DMS79 treated with DMSO at 0.1 percent for 48 hours (cell line): ENCODE measurements around the gene NAB2.
"Not testable (repeated sequence)": the region's sequence is repeated elsewhere in the genome, so short reads cannot be mapped to it uniquely, and the experiment has no call there.

Experiments used
- DNase-seq: peaks from one replicate; lab custom pipeline; 2025; lab: John Stamatoyannopoulos, UW

The NAB2 gene, protein sequence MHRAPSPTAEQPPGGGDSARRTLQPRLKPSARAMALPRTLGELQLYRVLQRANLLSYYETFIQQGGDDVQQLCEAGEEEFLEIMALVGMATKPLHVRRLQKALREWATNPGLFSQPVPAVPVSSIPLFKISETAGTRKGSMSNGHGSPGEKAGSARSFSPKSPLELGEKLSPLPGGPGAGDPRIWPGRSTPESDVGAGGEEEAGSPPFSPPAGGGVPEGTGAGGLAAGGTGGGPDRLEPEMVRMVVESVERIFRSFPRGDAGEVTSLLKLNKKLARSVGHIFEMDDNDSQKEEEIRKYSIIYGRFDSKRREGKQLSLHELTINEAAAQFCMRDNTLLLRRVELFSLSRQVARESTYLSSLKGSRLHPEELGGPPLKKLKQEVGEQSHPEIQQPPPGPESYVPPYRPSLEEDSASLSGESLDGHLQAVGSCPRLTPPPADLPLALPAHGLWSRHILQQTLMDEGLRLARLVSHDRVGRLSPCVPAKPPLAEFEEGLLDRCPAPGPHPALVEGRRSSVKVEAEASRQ

DNA sequence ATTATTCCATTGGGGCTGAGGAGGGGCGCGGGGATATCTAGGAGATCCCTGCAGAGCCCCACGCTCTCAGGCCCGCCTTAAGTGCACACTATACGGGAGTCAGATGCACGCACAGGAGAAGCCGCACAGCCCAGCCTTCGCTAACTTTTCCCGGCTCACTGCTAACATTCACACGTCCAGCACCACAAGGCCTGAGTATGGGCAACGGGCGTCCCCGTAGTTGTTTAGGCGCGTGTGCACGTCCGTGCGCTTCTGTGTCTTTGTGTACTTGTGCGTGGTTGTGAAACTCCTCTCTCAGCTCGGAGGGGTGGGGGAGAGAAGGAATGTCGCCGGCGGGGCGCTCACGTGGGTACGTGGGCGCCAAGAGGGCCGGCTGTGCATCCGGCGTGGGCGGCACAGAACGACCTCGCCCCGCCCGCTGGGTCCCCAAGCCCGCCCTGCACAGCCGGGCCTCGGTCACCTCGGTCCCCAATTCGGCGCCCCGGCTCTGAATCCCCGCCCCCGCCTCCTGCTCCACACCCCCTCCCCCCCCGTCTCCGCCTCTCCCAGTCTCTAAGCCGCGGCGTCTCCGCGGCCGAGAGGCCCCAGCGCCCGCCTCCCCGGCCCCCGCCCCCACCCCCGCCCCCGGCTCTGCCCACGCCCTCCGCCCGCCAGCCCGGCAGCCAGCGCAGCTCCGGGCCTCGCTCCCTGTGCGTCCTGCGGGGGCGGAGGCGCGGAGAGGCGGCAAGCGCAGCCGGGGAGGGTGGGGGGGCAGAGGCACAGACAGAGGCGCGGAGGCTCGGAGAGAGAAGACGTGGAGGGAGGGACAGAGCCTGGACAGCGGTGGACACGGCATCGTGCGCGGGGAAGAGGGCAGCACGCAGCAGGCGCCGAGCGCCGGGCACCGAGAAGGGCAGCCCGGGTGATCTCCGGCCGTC, at the start of gene NAB2:
Gene NAB2 (plus strand): TSS at position 761 of the 917 bp plus-strand sequence. CDS start 158 bp downstream, outside the sequence.
- DNase-seq: peak; percentile 36

GRCh38 chr12:57040211-57040610, 48.7 kb upstream of the NAB2 start:
- no peak for DNase-seq

DNA sequence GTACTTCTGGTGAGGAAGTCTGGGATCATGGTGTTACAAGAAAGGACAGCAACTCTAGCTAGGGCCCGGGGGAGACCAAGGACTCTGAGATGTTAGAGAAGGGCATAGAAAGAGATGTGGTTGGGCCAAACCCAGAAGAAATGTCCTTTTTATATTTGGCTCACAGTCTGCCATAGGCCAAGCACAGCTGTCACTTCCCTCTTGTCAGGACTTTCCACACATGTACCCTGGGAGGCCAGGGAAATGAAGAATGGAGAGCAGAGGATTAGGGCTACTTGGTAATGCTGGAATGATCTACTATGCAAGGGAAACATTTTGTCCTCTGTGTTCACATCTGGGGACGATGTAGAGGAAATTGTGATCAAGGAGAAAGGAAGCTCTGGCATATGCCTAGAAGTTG, 48.2 kb upstream of the NAB2 start:
- DNase-seq: no peak

- no peak for DNase-seq
Measured at GRCh38 chr12:57042695-57043094, 46.2 kb upstream of the NAB2 start.

- no peak for DNase-seq
Measured at GRCh38 chr12:57044468-57044867, 44.4 kb upstream of the NAB2 start.

DNA sequence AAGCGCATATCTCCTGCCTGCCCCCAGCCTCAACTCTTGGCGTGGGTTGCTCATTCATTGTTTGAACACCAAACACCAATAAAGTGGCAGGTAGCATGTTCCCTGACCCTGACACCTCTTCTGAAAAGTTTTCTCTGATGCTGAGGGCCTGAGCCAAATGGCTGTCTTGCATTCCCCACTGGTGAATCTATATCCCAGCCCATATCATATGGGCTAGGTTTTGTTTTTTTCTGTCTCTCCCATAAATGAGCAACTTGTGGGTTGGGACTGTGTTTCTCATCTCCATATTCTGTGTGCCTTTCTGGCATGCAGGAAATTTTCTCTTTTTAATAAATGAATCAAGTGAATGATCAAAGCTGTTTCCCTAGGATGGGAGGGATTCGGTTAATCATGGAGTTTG, 44.0 kb upstream of the NAB2 start:
- DNase-seq: no peak

DNA sequence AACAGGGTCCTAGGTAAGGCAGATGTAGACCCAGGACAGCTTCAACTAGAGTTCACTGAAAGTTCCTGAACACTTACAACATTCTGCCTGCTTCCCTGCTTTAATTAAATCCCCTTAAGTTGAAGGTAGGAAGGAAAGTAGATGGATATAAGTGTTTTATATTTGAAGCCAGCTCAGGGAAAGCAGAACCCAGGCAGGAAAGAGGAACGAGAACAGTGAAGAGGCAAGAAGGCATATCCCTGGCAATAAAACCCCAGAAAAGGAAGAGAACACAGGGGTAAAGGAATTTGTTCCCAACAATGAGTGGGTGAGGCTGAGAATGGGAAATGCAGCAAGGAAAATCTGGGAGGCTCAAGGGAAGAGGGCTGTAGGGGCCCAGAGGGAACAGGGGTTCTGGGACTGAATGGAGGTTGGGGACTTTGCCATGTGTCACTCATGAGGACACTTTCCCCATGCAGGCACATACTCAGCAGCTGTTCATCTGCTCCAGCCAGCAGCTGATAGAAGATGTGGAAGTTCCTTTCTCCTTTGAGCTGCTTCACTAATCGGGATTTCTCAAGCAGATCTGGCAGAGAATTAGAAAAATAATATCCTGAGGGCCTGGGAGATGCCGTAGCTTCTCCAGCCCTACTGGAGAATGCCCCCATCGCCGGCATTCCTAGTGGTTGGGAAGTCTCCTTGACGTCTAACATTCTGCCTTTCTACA, 42.7 kb upstream of the NAB2 start:
- DNase-seq: no peak

DNA sequence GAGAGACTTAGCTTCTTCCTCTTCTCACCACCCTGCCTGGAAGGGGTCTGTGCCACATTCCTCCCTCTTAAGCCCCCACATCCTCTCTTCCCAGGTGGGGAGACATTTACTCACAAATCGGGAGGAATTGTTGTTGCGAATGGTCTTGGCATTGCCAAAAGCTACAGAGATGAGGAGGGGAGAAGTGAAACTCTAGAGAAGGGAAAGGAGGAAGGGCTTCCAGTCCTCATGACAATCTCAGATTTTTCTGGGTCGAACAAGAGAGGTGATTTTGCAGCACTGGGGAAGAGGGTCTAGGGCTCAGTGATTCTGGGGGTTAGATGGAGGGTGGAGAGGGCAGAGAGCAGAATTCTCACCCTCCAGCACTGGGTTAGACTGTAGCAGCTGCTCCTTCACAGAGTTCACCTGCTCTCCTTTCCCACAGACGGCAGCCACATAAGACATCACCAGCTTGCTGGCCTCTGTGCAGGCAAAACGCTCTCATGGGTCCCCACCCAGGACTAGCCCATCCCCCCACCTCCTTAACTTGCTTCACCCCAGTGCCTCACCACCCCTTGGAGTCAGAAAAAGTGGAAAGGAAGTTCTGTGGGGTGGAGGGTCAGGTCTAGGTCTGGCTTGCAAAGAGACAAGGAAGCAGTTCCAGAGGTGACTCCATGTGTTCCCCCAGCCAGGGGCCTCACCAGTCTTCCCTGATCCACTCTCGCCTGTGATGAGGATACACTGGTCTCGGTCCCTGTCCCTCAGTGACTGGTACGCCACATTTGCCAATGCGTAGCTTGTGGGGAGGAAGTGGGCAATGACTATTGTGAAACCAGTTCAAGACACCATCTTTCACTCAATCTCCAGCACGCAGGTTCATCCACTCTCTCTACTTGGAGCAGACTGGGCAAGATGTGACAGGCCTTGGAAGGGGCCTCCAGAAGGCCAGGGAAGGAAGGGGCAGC, 41.7 kb upstream of the NAB2 start:
- no peak for DNase-seq

GRCh38 chr12:57047981-57048380, 40.9 kb upstream of the NAB2 start:
- DNase-seq: no peak

GRCh38 chr12:57048423-57049118, 40.3 kb upstream of the NAB2 start:
- DNase-seq: no peak

- no peak for DNase-seq
Measured at GRCh38 chr12:57049119-57049446, 39.8 kb upstream of the NAB2 start.

GRCh38 chr12:57049890-57050289, 39.0 kb upstream of the NAB2 start, which contains the start of gene MYO1A:
Gene MYO1A (minus strand): TSS chr12:57050129. CDS start chr12:57048323, 1,806 bp downstream.
- no peak for DNase-seq

DNA sequence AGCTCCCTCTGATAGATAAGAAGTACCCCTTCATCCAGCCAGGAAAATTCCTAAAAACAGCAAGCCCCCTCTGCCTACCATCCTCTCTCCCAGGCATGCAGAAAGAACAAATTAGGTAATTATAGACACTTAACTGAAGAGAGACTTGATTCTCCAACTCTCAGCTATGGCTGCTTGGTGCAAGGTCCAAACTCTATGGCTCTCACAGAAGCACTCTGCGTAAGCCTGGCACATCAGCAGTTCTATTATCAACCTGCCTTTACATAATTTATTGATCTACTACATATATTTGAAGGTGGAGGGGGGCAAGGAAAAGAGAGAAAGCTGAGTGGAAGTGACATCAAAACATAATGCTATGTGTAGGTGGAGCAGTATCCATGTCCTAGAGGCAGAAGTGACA, 37.9 kb upstream of the NAB2 start:
- no peak for DNase-seq

DNA sequence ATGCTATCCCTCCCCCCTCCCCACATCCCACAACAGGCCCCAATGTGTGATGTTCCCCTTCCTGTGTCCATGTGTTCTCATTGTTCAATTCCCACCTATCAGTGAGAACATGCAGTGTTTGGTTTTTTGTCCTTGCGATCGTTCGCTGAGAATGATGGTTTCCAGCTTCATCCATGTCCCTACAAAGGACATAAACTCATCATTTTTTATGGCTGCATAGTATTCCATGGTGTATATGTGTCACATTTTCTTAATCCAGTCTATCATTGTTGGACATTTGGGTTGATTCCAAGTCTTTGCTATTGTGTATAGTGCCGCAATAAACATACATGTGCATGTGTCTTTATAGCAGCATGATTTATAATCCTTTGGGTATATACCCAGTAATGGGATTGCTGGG, 35.8 kb upstream of the NAB2 start:
- DNase-seq: not testable (repeated sequence)

- DNase-seq: not testable (repeated sequence)
Measured at GRCh38 chr12:57053901-57054300, 35.0 kb upstream of the NAB2 start.

GRCh38 chr12:57055824-57056223, 33.1 kb upstream of the NAB2 start:
- no peak for DNase-seq

DNA sequence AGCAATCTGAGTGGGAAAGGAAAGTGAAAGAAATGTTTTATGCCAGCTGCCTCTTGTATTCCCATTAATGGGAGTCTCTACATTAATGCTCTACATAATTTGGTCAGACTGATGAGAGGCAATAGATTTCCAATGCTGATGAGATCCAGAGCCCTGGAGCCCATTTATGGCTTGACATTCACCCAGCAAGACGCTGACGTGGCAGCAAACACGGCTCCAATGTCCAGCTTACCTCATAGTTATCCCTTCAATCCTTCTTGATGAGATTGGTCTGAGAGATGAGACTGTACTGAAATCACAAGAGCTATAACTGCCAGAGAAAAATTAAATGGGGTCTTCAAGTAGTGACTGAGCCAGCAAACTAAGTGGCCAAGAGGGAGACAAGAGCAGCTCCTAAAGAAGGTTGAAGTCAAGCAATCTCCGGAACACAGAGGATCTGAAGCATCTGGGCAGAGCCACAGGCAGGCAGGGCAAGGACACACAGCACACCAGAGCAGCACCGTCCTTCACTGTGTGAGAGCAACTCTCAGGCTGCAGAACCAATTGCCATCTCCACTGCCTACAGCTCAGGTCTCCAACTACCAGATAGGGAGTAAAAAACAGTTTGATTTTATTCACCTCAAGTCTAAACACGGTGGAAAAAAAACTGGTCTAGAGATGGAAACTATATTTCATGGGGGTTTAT, 31.7 kb upstream of the NAB2 start:
- DNase-seq: no peak

DNA sequence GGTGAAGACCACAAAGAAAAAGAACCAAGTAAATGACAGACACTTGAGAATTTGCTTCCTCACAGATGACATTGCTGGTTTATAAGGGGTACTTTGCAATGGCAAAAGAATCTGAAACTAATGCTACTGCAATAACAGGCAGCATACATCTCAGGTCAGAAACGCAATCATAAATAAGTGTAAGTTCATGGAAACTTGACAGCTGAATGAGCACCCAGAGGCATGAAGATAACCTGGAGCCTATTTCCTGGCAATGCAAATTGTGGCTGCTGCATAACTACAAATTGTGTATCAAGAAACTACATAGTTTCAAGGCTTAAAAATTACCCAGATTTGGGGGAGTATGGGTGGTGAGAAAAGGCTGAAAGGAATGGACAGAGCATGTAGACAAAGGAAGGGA, 30.5 kb upstream of the NAB2 start:
- no peak for DNase-seq

DNA sequence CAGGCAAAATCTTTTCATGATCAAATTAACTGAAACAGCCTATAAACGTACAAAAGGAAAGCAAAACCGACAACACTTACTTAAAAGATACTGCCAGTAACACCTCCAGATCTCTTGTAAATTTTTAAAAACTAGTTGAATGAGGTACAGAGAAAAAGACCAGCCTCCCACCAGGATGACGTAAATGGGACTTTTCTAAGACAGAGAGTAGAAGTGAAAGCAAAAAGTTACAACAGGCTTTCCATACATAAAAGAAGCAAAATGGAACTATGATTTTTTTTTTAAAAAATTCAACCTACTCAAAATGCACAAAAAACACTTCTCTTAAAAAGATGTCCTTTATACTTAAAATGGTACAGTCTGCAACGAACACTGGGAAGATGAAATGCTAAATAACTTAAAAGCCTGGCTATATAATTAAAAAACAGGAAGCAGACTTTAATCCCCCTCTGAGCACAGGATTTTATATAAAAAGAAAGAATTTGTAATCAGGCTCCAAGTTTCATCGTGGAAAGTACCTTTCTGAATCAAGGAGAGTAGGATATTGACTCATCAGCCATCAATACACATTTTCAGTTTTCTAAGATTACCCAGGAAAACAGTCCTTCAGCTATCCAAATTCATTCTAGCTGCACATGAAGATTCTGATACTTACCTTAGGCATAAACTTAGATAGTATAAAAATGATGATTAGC, 24.8 kb upstream of the NAB2 start:
- DNase-seq: no peak
